C4-2B (cell line): Measurements from ENCODE around the gene PLEKHM3.
"Not testable (repeated sequence)": the region's sequence is repeated elsewhere in the genome, so short reads cannot be mapped to it uniquely, and the experiment has no call there.

Experiments
- H3K27ac ChIP-seq: fragments of 450-650 bp; 2 replicates; pipeline ENCODE4 v1.5.1; 2017
- CTCF ChIP-seq: fragments of 450-650 bp; conservative IDR thresholded peaks from 2 replicates; pipeline ENCODE4 v1.5.1; 2017; ENCODE audit warnings: mild to moderate bottlenecking
- ZFX ChIP-seq: fragments of 450-650 bp; IDR thresholded peaks from 2 replicates; pipeline ENCODE4 v1.6.1; 2017

The PLEKHM3 gene

GRCh38 chr2:208036357-208036756 is 11.0 kb upstream of the PLEKHM3 start:
- TF ChIP-seq ZFX = no peak
- TF ChIP-seq CTCF = no peak
- no peak overlapping the region for H3K27ac ChIP-seq

- no peak for TF ChIP-seq ZFX
- TF ChIP-seq CTCF = peak; percentile 22; the same call in 1 of the 2 replicates
- no peak overlapping the region for H3K27ac ChIP-seq
Measured at GRCh38 chr2:208034503-208035140, 9.3 kb upstream of the PLEKHM3 start.

DNA sequence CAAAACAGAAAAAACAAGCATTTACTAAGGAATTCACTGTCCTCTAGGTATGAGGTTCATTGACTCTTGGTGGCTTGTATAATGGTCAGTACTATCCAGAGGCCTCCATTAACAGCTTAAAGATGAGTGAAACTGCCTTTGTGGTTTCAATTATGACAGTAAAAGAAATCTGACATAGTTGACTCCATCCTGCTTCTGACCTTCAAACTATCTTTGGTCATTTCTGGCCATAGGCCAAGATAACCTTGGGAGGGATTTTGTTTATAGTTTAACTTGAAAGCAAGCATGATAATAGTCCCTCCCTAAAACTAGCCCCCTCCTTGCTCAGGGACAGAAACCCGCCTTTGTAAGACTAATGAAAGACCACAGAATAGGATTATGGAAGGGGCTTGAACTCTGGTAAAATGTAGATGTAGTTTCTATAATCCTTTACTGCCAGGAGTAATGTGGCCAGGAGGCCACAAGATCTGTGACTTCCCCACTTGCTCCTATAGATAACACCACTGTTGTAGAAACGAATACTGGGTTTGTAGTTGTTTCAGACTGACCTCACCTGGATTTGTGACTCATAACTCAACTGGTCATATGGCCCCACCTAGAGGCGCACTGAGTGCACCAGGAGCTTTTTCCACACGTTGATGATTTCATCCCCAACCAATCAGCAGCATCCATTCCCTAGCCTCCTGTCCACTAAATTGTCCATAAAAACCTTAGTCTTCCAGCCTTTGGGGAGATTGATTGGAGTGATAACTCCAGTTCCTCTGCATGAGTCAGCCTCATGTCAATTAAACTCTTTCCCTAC is 8.6 kb upstream of the PLEKHM3 start:
- H3K27ac ChIP-seq = no peak overlapping the region

DNA sequence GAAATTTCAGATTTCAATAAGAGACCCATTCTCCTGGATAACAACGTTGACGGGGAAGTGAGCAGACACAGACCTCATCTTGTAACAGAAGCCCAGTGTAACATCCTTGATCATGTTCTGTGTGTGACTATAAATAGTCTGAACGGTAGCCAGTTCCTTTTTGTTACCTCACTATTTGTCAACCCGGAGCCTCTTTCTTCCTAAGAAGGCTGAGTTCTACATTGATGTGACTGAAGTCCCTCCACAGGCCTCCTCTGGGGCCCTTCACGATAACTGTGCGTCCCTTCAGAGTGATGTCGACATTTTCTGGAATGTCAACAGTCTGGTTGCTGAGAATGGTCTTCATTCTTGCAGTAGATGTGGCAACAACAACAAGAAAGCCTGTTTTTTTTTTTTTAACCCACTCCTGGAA is 6.3 kb upstream of the PLEKHM3 start:
- H3K27ac ChIP-seq = no peak overlapping the region
- TF ChIP-seq CTCF (no peak), ZFX (no peak)

More for the DNA sequence above, 8.6 kb upstream of the PLEKHM3 start:
- TF ChIP-seq CTCF = peak; percentile 38
- TF ChIP-seq ZFX = no peak

- TF ChIP-seq ZFX (no peak), CTCF (no peak)
- H3K27ac ChIP-seq = peak overlapping the region; percentile 56
Measured at GRCh38 chr2:208025814-208026184, 472 bp upstream of the PLEKHM3 start.

- no peak overlapping the region for H3K27ac ChIP-seq
- no peak for TF ChIP-seq ZFX
- no peak for TF ChIP-seq CTCF
Measured at GRCh38 chr2:208024091-208024490, 1.2 kb downstream of the PLEKHM3 start.

DNA sequence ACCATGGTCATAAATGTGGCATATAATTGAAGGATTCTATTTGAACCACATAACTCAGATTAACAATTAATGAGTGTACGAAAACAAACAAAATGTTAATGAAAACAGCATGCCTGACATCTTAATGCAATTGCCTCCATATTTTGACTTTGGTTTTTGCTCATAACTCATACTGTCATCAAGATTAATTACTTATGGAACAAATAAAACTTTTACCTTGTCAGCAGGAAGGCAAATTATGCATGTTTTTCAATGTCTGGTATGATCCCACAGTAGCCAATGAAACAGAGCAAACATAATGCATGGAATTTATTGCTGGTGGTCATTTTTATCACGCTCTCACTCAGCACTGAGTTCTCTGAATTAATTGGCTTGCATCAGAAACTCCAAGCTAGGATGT is 5.1 kb downstream of the PLEKHM3 start:
- TF ChIP-seq ZFX (no peak), CTCF (no peak)
- H3K27ac ChIP-seq = no peak overlapping the region

DNA sequence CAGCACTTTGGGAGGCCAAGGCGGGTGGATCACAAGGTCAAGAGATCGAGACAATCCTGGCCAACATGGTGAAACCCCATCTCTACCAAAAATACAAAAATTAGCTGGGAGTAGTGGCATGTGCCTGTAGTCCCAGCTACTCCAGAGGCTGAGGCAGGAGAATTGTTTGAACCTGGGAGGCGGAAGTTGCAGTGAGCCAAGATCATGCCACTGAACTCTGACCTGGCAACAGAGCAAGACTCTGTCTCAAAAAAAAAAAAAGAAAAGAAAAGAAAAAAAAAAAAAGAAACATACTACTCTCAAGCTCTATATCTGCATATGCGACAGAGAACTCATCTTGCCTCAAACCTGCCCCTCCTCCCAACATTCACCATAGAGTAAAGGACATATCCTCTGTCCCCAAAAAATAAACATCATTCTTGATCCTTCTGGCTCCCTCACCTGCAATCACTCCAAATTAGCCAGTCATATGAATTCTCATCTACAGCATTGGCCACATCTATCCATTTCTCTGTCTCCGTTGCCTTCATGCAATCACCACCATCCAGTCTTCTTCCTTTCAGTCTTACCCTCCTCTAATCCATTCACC is 7.1 kb downstream of the PLEKHM3 start:
- not testable (repeated sequence) for H3K27ac ChIP-seq
